C1 segment of cervical spinal cord (tissue), 14 donors: ENCODE measurements around the gene FAM229A.

ENCODE experiments used
- DNase-seq, 14 donors: peaks; one replicate each; lab custom pipeline; 2025; lab: John Stamatoyannopoulos, UW

The FAM229A gene

DNA sequence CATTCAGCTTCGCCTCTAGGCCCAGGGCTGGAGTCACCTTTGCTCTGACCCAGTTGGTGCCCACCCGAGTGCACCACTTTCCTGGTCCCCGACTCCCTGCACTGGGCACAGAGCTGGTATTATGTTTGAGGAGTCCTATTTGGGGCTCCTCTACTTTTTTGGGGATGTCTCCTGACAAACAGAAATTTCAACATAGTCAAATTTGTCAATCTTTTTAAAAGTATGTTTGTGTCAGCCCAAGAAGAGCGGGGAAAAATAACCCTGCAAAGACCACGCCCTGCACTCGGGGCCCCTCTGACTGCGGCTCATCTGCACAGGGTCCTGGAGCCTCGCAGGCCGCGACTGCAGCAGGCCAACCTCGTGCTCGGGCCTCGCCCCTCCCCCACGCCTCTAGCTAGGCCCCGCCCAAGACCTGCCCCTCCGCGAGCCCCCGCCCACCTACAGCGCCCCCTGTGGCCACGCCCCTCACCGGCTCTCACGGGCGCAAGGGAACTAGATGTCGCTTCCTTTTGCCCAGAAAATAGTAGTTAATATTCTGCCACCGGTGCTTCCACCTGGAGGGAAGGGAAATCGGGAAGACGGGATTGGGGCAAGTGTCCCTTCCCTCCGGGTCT, 11.4 kb downstream of the FAM229A start:
- DNase-seq = peak in 6 of 14 donors; percentile 76 to 92 (median 82)

DNA sequence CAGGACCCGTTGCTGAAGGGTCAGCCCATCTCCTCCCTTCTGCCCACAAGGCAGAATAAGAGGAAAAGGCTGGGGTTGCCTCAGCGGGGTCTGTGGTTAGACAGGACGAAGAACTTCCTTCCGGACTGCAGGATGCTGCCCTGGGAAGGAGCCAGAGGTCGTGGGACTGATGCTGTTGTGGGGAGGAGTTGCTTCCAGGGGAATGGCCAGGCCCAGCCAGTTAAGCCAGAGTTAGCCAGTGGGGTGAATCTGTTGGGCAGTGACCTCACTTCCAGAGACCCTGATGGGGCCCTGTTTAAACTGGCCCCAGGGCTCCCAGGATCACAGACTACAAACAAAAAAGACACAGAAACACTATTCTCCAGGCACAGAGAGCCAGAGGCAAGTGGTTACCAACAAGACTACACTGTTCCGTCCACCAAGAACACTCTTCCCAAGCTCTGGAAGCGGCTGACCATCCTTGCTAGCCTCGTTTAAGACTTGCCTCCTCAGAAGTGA, 13.0 kb downstream of the FAM229A start:
- peak in 1 of 14 donors; percentile 12 for DNase-seq

DNA sequence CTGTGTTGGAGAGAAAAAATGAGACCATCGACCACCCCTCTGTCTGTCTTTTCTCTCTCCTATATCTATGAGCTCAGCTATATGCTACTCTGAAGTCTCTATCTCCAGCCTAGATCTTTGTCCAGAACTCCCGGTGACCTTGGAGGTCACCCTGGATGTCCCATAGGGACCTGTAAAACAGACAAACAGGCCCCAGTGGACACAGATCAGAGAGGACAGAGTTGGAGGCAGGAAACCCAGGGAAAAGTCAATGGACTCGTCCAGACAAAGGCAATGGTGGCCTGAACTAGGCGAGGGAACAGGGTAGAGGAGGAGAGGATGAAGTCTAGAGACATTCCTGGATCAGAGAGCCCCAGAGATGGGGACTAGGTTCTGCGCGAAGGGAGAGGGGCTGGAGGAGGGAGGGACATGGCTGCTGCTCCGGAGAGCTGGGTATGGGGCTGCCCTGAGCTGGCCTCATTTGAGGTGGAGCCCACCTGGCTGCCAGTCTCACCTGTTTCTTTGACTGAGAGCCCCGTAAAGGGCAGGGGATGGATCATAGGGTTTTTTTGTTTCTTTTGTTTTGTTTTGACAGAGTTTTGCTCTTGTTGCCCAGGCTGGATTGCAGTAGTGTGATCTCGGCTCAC, 15.6 kb downstream of the FAM229A start:
- no peak for DNase-seq

DNA sequence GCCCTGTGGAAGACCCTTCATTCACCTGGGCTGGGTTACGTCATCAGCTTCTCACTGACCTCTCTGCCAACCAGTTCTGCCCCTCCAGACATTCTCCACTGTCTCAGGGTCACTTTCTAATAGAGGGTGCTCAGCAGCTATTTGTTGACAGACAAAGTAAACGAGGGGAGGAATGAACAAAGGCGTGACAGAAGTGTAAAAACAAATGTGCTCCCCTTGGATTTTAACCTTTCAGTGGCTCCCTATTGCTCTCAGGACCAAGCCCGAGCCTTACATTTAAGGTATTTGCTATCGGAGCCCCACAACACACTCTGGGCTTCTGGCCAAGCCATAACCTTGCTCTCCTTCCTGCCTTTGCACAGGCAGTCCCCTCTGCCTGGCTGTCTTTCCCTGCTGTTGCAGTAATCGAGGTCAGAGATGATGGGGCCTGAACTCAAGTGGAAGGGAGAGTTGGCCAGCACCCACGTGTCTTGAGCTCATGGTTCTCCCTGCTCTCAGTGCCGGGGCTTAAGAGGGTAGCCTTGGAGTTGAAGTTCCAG, 16.9 kb downstream of the FAM229A start:
- no peak for DNase-seq

DNA sequence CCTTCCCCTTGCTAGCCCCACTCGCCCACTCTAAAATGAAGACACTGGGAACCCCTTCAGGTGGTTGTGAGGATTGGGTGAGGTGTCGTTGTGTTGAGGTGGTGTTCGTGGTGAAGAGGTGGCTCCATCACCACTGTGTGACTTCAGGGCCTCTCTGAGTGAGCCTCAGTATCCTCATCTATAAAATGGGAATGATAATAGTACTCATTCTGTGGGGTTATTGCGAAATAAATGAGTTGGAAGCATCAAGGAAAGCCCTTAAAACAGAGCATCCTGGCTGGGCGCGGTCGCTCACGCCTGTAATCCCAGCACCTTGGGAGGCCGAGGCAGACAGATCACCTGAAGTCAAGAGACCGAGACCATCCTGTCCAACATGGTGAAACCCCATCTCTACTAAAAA, 19.6 kb downstream of the FAM229A start:
- DNase-seq = no peak

DNA sequence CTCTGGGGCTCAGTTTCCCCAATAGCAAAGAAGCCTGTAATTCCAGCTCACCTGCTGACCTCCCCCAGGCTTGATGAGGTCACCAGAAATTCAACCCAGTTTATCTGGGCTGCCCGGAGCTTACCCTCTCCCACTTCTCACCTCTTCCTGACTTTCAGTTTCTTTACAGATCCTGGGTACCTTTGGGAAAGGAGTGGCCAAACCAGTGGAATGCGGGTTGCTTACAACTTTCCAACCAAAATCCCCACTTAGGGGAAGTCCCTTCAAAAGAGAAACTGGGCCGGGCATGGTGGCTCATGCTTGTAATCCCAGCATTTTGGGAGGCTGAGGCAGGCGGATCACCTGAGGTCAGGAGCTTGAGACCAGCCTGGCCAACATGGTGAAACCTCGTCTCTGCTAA, 20.3 kb downstream of the FAM229A start:
- no peak for DNase-seq

DNA sequence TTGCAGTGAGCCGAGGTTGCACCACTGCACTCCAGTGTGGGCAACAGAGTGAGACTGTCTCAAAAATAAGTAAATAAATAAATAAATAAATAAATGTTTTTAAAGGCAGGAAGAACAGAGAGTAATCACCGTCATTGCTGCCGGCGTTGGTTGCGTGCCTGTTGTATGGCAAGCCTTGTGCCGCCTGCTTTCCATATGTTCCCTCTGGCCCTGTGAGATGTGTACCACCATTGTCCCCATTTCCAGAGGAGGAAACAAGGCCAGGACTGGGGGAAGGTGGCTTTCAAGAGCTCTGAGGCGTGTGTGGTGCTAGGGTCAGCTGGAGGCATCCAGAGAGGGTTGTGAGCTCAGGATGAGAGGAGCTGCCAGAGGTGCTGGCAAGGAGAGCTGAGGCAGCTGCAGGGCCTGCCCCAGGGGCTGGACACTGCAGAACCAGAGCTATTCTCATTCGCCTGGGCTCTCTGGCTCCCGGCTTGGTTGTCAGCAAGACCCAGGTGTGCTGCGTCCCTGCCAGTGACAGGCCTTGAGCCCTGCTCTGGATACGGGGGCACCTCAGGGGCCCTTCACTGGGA, 21.0 kb downstream of the FAM229A start:
- peak in 5 of 14 donors; percentile 10 to 36 (median 20) for DNase-seq

DNA sequence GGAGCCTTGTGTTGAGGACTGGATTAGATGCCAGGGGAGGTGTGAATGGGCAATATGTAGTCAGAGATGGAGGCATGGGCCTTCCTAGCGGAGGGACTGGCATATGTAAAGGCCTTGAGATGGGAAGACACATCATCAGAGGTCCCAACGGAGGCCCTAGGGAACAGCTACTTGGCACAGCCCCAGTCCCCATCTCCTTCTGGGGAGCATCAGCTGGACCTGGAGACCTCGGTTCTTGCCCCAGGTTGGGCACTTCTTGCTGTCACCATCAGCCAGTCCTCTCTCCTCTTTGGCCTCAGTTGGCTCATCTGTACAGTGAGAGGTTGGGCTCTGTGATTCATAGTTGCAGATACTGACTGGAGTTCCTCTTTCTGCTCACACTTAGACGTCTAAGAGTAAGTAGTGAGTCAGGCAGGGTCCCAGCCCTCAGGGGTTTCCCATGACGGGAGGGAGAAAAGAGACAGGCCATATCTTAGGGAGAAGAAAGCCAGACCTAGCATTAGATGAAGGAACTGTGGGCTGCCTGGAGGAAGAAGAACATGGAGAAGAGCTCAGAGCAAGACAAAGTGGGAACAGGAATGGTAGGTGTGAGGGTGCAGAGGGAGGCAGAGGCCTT, 22.8 kb downstream of the FAM229A start:
- DNase-seq = no peak

DNA sequence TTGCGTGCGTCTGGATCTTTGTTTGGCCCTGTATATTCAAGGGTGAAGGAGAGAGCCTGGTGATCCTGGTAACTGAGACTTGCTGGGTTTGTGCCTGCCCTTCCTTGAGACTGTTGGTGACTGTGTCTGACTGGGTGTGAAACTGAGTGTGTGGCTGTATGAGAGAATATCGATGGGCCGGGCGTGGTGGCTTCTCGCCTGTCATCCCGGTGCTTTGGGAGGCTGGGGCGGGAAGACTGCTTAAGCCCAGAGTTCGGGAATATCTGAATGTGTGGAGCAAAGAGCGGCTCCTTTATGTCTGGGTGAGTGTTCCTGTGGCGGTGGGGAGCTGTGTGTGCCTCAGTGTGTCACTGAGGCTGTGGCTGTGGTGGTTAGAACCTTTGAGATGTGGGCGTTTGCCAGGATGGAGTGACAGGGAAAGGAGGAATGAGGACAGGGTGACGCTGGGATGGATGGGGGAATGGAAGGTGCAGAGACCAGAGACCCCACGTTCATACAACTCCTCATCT, 23.6 kb downstream of the FAM229A start:
- DNase-seq = peak in 2 of 14 donors; percentile 56 to 60

DNA sequence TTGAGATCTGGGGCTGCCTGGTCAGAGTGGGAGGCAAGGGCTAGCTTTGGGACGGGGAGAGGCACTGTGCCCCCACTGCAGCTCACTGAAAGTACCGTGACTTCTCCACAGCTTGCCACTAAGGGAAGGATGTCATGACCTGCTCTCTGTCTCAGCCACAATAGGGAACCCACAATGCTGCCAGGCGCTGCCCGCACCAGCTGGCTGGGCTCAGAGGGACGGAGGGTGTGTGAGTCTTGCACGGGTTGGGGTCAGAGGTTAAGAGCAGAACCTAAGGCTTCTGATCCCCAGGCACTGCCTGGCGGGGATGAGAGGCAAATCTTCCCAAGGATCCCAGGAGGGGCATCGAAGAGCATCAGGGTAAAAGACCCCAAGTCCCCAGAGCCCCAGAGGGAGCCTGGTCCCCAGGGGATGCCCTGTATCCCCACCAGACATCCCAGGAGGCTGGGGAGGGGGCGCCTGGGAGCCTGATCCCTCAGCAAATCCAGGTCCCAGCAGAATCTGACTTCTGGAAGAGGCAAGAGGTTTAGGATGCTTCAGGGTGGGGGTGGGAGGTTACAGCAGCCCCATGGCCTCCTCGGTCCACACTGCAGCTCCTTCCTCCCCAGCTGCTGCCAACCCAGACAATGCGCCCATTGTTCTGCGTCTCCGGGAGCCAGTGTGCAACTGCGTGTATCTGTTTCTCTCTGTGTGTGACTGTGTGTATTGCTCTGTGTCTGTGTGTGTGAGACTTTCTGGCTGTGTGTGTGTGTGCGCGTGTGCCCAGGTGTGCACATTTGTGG, 24.2 kb downstream of the FAM229A start:
- peak in 13 of 14 donors; percentile 19 to 87 (median 80) for DNase-seq

DNA sequence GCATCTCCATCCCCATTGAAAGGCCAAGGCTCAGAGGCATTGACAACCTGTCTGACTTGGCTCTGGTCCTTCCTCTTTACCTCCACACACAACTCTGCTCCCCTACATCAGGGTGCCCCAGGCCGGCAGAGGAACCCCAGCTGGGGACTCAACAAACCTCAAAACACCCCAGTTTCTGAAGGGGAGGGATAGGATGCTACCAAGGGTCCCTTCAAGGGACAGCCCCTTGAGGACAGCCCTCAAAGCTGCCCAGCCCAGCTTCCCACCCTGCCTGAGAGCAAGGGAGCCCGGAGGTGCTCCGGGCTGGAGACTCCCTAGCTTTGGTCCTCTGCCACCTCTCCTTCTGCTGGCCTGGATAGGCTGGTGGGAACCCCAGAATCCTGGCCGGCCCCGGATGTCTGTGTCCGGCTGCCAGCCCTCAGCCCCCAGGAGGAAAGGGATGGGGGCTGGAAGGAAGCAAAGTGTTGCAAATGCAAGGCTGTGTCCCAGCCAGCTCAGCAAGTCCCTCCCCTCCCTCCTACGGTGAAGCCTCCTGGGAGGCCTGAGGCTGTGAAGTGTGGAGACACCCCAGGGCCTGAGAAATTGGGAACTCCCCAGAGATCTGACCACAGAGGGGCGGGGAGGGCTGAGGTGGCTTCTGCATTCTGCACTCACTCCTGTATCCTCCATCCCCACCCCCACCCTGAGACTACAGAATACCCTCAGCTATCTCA, 25.2 kb downstream of the FAM229A start:
- peak in 5 of 14 donors; percentile 42 to 74 (median 54) for DNase-seq

DNA sequence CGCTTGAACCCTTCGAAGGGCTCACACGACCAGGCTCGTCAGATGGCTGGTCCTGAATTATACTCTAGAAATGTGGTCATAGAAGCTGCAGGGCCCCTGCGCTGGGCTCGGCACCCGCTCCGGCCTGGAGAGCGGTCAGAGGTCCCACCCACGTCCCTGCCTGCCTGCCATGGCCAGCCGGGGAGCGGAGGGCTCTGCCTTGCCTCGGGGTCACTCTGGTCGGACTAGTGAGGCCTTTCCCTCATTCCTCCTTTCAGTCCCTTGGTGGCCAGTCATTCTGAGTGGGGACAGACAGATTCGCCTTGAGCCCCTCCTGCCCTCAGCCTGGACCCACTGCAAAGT, 25.7 kb downstream of the FAM229A start:
- DNase-seq = peak in 2 of 14 donors; percentile 43 to 67

DNA sequence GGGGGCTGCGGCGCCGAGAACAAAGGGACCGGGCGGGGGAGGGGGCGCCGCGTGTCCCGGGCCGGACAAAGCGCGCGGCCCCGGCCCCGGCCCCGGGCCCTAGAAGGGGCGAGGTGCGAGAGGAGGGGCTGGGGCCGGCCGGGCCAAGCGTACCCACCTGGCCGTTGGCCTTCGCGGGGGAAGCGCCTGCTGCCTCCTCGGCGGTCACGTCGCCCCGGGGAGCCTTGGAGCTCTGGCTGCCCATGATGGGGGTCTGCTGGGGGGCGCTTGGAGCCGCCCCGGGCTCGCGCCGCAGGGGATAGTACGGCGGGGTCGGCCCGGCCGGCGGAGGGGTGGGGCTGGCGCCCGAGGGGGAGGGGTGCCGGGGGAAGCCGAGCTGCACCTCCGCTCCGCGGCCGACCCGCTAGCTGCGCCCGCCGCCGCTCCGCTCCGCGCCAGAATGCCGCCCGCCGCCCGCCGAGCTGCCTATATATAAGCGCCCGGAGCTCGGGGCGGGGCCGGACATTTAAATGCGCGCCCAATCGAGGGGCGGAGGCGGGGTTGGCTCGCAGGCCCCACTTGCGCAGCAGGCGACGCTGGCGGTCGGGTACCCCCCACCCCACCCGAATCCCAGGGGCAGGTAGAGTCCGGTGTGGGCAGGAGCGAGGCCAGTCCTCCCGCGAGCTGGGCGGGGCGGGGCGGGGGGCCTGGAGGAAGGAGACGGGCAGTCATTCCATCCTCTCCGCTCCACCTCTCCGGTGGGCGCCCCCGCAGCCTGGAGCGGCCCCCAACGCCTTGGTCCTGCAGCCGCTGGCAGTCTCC, 26.3 kb downstream of the FAM229A start, which contains the start of gene MARCKSL1:
TSS of gene MARCKSL1 (minus strand) at position 444 of the 801 bp plus-strand sequence. CDS start at position 244, 200 bp downstream.
- DNase-seq = peak; percentile 13 to 89 (median 66)

DNA sequence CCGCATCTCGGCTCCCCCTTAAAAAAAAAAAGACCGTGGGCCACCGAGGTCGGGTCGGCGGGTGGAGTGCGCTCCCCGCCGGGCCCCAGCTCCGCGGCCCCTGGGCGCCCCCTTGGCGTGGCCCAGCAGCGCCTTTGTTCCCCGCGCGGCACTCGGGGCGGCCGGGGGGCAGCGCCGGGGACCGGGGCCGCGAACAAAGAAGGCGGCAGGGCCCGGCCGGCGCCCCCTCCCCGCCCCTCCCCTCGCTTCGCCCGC, 26.8 kb downstream of the FAM229A start:
- no peak for DNase-seq

DNA sequence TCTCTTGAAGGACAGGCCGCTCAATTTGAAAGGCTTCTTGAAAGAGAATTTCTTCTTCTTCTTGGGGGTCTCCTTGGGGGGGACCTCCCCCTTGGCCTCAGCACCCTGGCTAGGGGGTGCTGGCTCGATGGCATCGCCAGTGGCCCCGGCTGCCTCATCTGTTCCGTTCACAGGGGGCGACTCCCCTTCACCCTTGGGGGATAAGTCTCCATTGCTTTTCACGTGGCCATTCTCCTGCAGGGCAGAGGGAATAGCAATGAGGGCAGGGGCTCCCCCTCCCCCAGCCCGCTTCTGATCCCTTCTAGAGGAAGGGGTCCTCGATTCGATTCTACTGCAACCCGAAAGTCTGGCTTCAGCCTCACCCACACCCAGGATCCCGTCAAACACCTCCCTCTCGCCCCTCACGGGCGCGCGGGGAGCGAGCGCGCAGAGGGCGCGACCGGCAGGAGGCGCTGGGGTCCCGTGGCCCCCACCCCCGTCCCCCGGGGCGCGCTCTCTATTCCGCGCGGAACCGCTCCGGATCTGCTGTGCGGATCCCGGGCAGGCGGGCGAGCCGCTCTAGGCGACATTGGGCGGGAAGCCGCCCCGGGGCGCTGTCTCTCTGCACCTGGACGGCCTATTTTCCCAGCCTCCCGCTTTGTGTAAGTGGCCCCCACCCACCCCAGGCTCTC, 27.3 kb downstream of the FAM229A start:
- peak in 9 of 14 donors; percentile 27 to 76 (median 38) for DNase-seq

DNA sequence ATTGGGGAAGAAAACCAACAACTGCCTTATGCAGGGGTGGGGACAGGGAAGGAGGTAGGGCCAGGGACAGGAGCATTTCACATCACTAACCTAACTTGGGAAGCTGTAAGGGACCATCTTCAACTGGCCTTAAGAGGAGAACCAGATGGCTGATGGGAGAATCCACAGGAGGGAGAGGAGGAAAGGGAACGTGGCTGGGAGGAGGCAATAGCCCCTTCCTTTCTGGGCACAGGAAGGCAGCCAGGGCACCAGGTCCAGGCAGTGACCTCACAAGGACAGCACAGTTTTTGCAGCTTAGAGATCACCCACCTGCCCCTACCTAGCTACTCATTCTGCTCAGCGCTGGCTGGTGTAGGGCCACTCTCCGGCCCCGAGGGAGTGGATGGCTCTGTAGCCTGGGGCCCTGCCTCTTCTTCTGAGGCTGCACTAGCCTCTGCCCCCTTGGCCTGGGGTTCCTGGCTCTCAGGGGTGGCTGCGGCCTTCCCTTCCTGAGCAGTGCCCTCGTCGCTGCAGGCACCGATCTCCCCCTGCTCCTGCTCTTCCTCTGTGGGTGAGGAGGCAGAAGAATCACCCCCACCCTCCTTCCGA, 27.9 kb downstream of the FAM229A start:
- peak in 2 of 14 donors; percentile 35 to 46 for DNase-seq

DNA sequence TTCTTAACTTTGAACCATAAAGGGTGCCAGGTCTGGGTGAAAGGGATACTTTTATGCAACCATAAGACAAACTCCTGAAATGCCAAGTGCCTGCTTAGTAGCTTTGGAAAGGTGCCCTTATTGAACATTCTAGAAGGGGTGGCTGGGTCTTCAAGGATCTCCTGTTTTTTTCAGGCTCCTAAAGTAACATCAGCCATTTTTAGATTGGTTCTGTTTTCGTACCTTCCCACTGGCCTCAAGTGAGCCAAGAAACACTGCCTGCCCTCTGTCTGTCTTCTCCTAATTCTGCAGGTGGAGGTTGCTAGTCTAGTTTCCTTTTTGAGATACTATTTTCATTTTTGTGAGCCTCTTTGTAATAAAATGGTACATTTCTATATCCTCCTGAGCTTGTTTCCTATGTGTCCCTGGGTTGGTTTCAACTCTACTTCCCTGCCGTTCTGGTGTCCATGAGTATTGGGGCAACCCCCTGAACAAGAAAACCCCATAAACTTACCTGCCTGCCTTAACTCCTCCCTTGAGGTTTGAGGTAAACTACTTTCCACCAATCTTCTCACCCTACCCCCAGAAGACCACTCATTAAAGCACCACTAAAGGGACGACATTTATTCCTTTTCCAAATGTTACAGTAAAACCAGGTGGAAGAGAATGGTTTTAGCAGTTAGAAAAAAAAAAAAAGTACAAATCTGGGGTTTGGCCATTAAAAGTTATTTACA, 28.9 kb downstream of the FAM229A start:
- no peak for DNase-seq
